Astrocyte (in vitro differentiated cells and primary cell): ENCODE measurements around the gene ASB6.

Experiments
- EZH2 ChIP-seq: IDR thresholded peaks from 2 replicates; pipeline ENCODE4 v1.6.1; 2012; ENCODE audit warnings: mild to moderate bottlenecking, low read length, inconsistent platforms; ENCODE audit not compliant: insufficient read depth
- TF ChIP-seq, protein P1 (sequence below): IDR thresholded peaks from 2 replicates; pipeline ENCODE4 v1.5.1; 2011; ENCODE audit warnings: low read depth, mild to moderate bottlenecking, inconsistent platforms, low read length, moderate library complexity; ENCODE audit not compliant: insufficient read depth

DNA sequence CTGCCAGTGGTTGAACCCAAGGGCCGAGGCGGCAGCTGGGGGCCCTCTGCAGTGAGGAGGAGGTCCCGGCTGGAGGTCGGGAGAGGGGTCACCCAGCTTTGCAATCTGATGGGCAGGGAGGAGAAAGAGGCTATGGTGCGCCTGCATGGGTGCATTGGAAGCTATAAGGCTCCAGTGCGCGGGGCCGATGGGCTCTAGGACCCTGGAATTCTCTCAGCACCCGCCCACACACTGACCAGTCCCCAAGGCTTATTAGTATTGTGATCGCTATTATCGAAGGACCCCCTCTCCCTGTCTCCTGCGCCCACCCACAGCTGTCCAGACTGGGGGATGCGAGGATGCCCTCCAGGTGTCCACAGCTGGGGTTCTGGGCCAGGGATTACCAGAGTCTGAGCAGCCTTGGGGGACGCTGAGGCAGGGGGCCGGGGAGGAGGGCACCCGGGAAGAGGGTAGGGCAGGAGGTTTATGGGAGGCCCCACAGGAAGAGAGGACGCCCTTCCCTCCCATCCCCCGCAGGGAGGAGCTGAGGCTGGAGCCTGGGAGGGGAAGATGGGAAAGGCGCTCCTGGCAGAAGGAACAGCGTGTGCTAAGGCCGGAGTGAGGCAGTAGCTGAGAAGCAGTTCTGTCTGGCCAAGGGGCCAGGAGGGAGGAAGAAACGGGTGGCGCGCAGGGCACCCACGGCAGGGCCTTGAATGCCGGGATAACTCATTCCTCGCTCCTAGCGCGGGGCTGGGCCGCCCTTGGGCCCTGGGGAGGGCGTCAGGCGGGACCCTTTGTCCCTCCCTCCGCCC, 45.2 kb downstream of the ASB6 start:
- TF ChIP-seq, protein P1, sequence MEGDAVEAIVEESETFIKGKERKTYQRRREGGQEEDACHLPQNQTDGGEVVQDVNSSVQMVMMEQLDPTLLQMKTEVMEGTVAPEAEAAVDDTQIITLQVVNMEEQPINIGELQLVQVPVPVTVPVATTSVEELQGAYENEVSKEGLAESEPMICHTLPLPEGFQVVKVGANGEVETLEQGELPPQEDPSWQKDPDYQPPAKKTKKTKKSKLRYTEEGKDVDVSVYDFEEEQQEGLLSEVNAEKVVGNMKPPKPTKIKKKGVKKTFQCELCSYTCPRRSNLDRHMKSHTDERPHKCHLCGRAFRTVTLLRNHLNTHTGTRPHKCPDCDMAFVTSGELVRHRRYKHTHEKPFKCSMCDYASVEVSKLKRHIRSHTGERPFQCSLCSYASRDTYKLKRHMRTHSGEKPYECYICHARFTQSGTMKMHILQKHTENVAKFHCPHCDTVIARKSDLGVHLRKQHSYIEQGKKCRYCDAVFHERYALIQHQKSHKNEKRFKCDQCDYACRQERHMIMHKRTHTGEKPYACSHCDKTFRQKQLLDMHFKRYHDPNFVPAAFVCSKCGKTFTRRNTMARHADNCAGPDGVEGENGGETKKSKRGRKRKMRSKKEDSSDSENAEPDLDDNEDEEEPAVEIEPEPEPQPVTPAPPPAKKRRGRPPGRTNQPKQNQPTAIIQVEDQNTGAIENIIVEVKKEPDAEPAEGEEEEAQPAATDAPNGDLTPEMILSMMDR = no peak
- no peak for TF ChIP-seq EZH2
